Activated CD8-positive, alpha-beta memory T cell treated with anti-CD3 and anti-CD28 coated beads, Interleukin-2, amount 50 U/mL, for 4 hours (primary cell): Measurements from ENCODE around the gene TBC1D14.

Experiments used
- DNase-seq: peaks from one replicate; pipeline ENCODE4 v3.0.0-alpha.2; 2020

Gene TBC1D14

GRCh38 chr4:6932475-6932874 is 22.8 kb downstream of the TBC1D14 start:
- DNase-seq = no peak

- DNase-seq = no peak
These were observed 23.3 kb downstream of the TBC1D14 start for GRCh38 chr4:6932918-6933317.

- DNase-seq = no peak
These were observed 24.2 kb downstream of the TBC1D14 start for GRCh38 chr4:6933691-6934430.

GRCh38 chr4:6935965-6936364 is 26.3 kb downstream of the TBC1D14 start:
- no peak for DNase-seq

GRCh38 chr4:6937201-6937600 is 27.6 kb downstream of the TBC1D14 start:
- DNase-seq = no peak

GRCh38 chr4:6937754-6938153 is 28.1 kb downstream of the TBC1D14 start:
- no peak for DNase-seq

GRCh38 chr4:6938237-6938636 is 28.6 kb downstream of the TBC1D14 start:
- DNase-seq = no peak

GRCh38 chr4:6938647-6939271 is 29.1 kb downstream of the TBC1D14 start:
- no peak for DNase-seq

GRCh38 chr4:6939761-6940743 is 30.4 kb downstream of the TBC1D14 start:
- no peak for DNase-seq

GRCh38 chr4:6940744-6941137 is 31.1 kb downstream of the TBC1D14 start:
- DNase-seq = no peak

GRCh38 chr4:6941796-6942195 is 32.2 kb downstream of the TBC1D14 start:
- no peak for DNase-seq

GRCh38 chr4:6942238-6942800 is 32.7 kb downstream of the TBC1D14 start:
- peak; percentile 33 for DNase-seq

- DNase-seq = no peak
These were observed 33.6 kb downstream of the TBC1D14 start for GRCh38 chr4:6943012-6943884.

GRCh38 chr4:6943885-6944225 is 34.2 kb downstream of the TBC1D14 start:
- DNase-seq = no peak

GRCh38 chr4:6944301-6945051 is 34.9 kb downstream of the TBC1D14 start:
- no peak for DNase-seq

- no peak for DNase-seq
These were observed 35.4 kb downstream of the TBC1D14 start for GRCh38 chr4:6945052-6945409.

GRCh38 chr4:6946497-6946896 is 36.9 kb downstream of the TBC1D14 start:
- DNase-seq = no peak

- no peak for DNase-seq
These were observed 38.5 kb downstream of the TBC1D14 start for GRCh38 chr4:6948134-6948460.

GRCh38 chr4:6951880-6952381 is 42.3 kb downstream of the TBC1D14 start:
- no peak for DNase-seq

- DNase-seq = no peak
These were observed 44.2 kb downstream of the TBC1D14 start for GRCh38 chr4:6953751-6954380.
